SU-DHL-6 (cell line): ENCODE results near the gene ABHD16A.

ENCODE experiments used
- CTCF ChIP-seq: fragments of 200-600 bp; sonication (generic); IDR thresholded peaks from one replicate; pipeline ENCODE4 v1.5.1; 2017; ENCODE audit warnings: antibody characterized with exemption, mild to moderate bottlenecking, low read length, moderate library complexity; ENCODE audit not compliant: insufficient read depth, poor library complexity, severe bottlenecking
- EZH2phosphoT487 ChIP-seq: fragments of 200-600 bp; sonication (generic), shearing (Covaris generic); conservative IDR thresholded peaks from 2 replicates; pipeline ENCODE4 v1.6.1; 2018; ENCODE audit warnings: mild to moderate bottlenecking, antibody characterized with exemption, low read length, moderate library complexity, mixed read lengths

GRCh38 chr6:31739639-31740396 lies 36.7 kb upstream of the ABHD16A start, which contains the start of gene MSH5:
- TF ChIP-seq CTCF (no peak), EZH2phosphoT487 (no peak)
